Left renal pelvis (tissue), 4 donors: ENCODE measurements around the gene SUFU. TPM values are rescaled to one million over a fixed set of nuclear protein-coding genes. Genes with fewer than 3 reads are reported as not detected.

Experiments used
- DNase-seq, 4 donors: peaks; one replicate each; pipeline ENCODE4 v3.0.0-alpha.2; 2013; ENCODE audit warnings: low read depth in 4 of 4, low spot score in 3 of 4
- polyA plus RNA-seq, 4 donors: library from polyadenylated mRNA; unstranded; fragments of 120-200 nt; gene quantifications; one replicate each; pipeline ENCODE4 v1.2.1, GENCODE V29; 2013; ENCODE audit not compliant: insufficient read length in 4 of 4

The SUFU gene
- polyA plus RNA-seq, 4 donors: 24.0 to 28.7 (median 27.6) TPM

DNA sequence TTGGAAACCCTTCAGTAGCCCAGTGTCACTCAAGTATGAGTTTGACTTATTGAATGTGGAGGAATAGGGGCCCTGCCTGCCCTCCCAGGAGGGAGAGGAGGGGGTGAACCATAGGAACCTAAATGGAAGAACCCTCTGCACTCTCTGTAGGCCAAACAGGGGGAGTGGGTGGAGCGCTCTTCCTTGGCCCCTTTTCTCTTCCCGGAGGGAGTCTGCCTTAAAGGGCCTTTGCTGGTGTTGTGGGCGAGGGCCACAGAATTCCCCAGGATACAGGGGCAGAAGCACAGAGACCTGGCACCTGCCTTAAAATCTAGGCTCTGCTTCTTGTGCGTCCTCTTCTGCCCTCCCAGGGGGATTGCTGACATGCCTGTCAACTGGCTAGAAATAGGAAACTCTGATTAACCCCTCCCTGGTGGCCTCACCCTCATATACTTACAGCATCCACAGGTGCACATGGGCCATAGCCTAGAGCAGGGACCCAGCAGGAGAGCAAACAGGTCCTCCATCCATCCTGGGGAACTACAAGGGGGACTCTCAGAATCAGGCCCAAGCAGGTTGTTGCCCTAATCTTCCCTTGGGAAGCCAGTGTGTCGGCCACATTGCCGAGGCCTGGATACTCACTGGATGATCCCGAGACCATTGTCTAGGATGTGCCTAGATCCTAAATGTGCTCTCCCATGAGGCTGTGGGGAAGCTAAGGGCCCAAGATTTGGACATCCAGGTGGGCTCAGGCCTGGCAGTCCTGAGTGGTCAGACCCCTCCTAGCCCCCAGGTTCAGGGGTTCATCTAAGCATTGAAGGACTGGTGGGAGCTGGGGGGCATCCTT is 143.9 kb downstream of the SUFU start:
- no peak for DNase-seq

DNA sequence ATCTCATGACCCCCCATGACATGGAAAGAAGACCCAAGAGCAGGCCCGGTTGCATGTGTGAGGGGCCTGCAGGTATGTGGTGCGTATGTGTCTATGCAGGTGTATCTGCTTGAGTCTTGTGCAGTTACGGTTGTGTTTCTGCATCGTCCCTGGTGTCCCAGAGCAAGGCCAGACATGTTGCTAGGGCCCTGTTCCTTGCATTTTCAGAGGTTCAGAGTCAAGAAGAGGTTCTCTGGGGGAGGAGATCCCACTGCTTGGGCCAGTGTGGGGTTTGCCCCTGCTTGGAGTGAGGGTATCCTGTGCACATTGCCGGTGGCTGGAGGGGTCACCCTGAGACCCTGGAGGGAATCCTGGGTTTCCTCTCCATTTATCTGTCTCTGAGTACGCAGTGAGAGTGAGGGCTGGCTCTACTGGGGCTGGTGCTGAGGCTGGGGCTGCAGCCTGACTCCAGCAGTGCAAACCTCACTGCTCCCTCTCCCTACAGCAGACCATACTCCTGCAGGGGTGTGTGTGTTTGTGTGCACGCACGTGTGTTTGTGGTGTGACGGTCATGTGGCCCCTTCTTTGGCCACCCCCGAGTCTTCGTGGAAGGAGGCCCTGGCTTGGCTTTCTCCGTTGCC is 144.6 kb downstream of the SUFU start:
- DNase-seq: no peak

DNA sequence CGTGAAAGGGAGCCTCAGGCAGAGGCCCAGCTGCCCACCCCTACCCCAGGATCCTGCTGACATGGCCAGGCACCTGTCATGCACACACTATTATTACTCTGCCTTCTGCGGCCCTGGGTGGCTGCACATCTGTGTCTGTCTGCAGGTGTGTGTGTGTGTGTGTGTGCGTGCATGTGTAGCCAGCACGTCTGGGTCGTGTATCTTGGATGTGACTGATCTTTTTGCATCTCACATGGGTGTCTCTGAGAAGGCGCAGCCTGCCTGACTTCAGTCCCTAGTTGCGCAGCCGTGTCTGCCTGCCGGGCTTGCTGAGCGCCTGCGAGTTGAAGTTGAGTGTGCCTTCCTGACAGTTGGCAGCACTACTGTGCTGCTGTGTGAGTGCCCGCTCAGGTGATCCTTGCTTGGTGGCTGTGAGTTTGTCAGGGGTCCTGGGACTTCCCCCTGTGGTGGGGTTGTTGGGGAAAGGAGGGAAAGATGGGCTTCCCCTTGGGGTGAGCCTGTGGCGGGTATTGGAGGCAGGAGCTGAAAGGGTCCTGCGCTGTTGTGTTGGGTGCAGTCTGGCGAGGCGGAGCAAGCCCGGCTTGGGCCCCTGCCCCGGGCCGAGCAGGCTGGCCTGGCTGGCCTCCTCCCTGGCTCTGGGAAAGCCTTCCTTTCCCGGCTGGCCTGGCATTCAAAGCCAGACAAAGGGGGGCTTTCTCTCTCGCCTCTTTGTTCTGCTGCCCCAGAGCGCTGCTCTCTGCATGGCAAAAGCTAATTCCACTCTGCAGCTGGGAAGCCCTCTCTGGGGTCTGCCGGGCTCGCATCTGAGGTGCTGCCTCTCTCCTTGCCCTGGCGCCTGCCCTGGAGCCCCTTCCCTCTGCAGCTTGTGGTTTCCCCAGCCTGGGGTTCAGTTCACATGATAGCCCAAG is 145.4 kb downstream of the SUFU start:
- no peak for DNase-seq

- DNase-seq: no peak
These were observed 146.3 kb downstream of the SUFU start for GRCh38 chr10:102649797-102650654.

DNA sequence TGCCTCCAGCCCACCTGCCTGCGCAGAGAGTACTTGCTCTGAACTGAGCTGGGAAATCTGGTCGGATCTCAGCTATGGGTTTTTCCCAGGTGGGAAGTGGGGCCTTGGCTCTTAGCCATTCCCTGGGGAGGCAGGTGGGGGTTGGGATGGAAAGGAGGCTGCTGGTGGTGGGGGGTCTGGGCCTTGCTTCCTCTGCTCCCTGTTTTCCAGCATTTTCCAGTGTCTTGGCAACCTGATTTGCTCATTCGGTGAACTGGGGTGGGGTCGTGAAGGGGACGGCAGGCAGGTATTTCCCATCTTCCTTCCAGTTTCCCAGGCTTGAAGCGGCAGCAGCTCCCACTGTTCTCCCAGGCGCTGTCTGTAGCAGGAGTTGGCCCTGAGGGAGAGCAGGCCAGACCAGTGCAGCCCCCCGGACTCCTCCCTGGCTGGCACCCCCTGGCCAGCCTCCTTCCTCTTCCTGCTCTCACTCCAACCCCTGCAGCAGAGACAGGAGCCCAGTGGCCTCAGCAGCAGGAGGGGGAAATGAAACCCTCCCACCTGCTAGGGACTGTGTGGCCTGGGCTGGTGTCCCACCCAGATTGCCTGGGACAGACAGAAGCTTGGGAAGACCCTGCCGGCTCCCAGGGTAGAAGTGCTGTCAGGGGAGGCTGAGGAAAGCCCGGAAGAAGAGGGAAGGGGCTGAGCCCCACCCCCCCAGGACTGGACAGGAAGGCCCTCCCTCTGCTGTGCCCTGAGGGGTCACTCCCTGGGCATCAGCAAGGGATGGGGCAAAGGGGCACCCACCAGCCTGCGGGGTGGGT is 147.1 kb downstream of the SUFU start:
- no peak for DNase-seq

GRCh38 chr10:102651455-102652169 is 147.8 kb downstream of the SUFU start:
- no peak for DNase-seq

DNA sequence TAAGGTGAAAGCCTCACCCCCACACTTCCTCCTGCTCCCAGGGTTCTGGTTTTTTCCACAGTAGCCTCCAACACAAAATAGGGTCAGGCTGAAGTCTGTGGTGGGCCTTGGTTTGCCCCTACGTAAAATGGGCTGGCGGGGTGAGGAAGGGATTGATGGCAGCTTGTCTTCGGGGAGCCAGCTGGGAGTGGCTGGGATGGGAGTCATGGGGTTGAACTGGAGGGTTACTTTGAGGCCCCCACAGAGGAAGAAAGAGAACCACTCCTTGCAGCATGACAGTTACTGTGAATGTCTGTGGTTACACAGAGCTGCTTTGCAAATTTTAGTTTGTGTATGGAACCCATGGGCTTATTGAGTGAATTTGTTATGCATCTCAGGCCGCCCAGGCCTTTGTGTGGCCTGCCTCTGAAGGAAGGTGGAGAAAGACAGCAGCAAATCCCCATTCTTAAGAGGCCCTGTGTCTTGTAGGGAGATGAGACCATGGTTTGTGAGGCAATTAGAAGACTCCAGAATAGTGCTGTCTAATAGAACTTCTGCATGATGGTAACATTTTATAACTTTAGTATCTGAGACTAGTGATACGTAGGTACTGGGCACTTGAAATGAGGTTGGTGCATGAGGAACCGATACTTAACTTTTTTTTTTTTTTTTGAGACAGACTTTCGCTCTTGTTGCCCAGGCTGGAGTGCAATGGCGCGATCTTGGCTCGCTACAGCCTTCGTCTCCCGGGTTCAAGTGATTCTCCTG is 148.6 kb downstream of the SUFU start:
- DNase-seq: no peak

- no peak for DNase-seq
These were observed 149.3 kb downstream of the SUFU start for GRCh38 chr10:102653060-102653459.

- no peak for DNase-seq
These were observed 150.8 kb downstream of the SUFU start for GRCh38 chr10:102654566-102654965.

- DNase-seq: no peak
These were observed 151.2 kb downstream of the SUFU start for GRCh38 chr10:102654969-102655368.

DNA sequence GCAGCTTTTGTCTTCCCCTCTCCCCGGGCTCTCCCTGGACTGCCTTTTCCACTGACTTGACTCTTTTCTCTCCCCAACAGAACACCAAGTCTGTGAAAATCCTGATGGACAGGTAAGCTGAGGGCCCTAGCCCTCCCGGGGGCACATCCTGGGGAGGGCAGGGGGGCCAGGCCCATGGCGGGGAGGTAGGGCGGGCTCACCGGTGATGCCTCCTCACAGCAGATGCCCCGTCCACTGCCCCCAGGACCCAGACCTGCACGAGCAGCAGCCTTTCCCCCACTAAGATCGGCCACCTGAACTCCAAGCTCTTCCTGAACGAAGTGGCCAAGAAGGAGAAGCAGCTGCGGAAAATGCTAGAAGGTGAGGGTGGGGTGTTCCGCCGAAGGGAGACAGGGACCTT is 152.3 kb downstream of the SUFU start:
- DNase-seq: no peak

- no peak for DNase-seq
These were observed 153.1 kb downstream of the SUFU start for GRCh38 chr10:102656791-102657371.

DNA sequence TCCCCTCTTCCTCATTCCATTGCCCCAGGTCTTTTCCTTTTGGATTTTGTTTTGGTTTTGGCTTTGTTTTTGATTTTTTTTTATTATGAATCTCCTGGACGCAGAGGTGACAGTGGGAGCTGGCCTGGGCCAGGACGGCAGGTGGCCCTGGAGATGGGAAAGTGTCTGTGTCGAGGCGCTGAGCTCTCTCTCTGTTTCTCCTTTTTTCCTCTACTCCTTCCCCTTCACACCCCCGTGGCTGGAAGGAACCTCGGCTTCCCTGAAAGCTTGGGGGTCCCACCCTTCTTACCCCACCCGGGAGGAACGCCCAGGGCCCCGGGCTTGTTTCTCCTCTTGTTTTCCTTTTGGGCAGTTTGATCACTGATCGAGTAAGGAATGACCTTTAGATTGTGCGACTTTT is 153.7 kb downstream of the SUFU start:
- no peak for DNase-seq

- no peak for DNase-seq
These were observed 154.4 kb downstream of the SUFU start for GRCh38 chr10:102657984-102658724.

DNA sequence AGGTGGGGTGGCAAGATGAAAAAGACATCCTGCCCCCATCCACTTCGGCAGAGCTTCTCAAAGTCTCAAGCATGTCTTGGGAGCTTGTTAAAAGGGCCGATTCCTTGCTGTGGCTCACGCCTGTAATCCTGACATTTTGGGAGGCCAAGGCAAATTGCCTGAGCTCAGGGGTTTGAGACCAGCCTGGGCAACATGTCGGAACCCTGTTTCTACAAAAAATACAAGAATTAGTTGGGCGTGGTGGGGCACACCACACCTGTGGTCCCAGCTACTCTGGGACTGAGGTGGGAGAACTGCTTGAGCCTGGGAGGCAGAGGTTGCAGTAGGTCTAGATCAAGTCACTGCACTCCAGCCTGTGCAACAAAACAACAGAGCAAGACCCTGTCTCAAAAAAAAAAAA is 155.0 kb downstream of the SUFU start:
- DNase-seq: no peak

- DNase-seq: no peak
These were observed 157.3 kb downstream of the SUFU start for GRCh38 chr10:102660888-102661657.
